22Rv1 (cell line): ENCODE measurements around the gene MYPOP.

ENCODE experiments used
- H3K27ac ChIP-seq: fragments of 450-650 bp; 2 replicates; pipeline ENCODE4 v1.5.1; 2017
- CTCF ChIP-seq: fragments of 450-650 bp; IDR thresholded peaks from 2 replicates; pipeline ENCODE4 v1.5.1; 2017; ENCODE audit warnings: mild to moderate bottlenecking
- ZFX ChIP-seq: fragments of 450-650 bp; IDR thresholded peaks from 2 replicates; pipeline ENCODE4 v1.6.1; 2017; ENCODE audit warnings: antibody characterized with exemption, borderline replicate concordance

The MYPOP gene

GRCh38 chr19:45906221-45906620 is 3.8 kb upstream of the MYPOP start:
- H3K27ac ChIP-seq = no peak overlapping the region
- TF ChIP-seq ZFX (no peak), CTCF (no peak)

- no peak overlapping the region for H3K27ac ChIP-seq
- TF ChIP-seq ZFX (no peak), CTCF (no peak)
Measured at GRCh38 chr19:45905011-45905410, 2.6 kb upstream of the MYPOP start.

GRCh38 chr19:45902651-45903625 is 525 bp upstream of the MYPOP start:
- TF ChIP-seq CTCF (no peak), ZFX (no peak)
- peak overlapping the region; percentile 84 for H3K27ac ChIP-seq

- TF ChIP-seq CTCF (no peak), ZFX (no peak)
- peak overlapping the region; percentile 84 for H3K27ac ChIP-seq
Measured at GRCh38 chr19:45901432-45901911, 941 bp downstream of the MYPOP start.

- TF ChIP-seq CTCF (no peak), ZFX (no peak)
- peak overlapping the region; percentile 43 for H3K27ac ChIP-seq
Measured at GRCh38 chr19:45900738-45901431, 1.5 kb downstream of the MYPOP start.

- no peak for TF ChIP-seq CTCF
- no peak for TF ChIP-seq ZFX
Measured at GRCh38 chr19:45899919-45900589, 2.4 kb downstream of the MYPOP start.

More at GRCh38 chr19:45899919-45900589, 2.4 kb downstream of the MYPOP start:
- H3K27ac ChIP-seq = no peak overlapping the region; the same call in 1 of the 2 replicates
